Stomach (tissue), 9 donors: ENCODE measurements around the gene DPH7. TPM values are rescaled to one million over a fixed set of nuclear protein-coding genes. Genes with fewer than 3 reads are reported as not detected.

Experiments
- DNase-seq, 2 donors: peaks; one replicate each; pipeline versions ENCODE4 v3.0.0 to v3.0.0-alpha.2; 2013 to 2019
- H3K27ac ChIP-seq, 5 donors: fragments of 200-600 bp in 4 of 5; sonication (generic) in 4 of 5; one replicate each; pipeline ENCODE4 v1.5.1; 2013 to 2019; ENCODE audit warnings: mild to moderate bottlenecking in 1 of 5, moderate library complexity in 1 of 5
- H3K27me3 ChIP-seq, 3 donors: fragments of 200-600 bp; sonication (generic); one replicate each; pipeline ENCODE4 v1.5.1; 2017 to 2019; ENCODE audit warnings: mixed run types in 1 of 3
- H3K36me3 ChIP-seq, 4 donors: fragments of 200-600 bp; sonication (generic); 1 replicate in 3 of 4; 2 replicates in 1 of 4; pipeline ENCODE4 v1.5.1; 2016 to 2019
- H3K4me1 ChIP-seq, 4 donors: fragments of 200-600 bp; sonication (generic); one replicate each; pipeline ENCODE4 v1.5.1; 2016 to 2019
- H3K4me3 ChIP-seq, 4 donors: fragments of 200-600 bp; sonication (generic) in 3 of 4; one replicate each; pipeline ENCODE4 v1.5.1; 2016 to 2019; ENCODE audit warnings: mild to moderate bottlenecking in 1 of 4
- H3K9me3 ChIP-seq, 4 donors: fragments of 200-600 bp; sonication (generic); one replicate each; pipeline ENCODE4 v1.5.1; 2016 to 2019
- CTCF ChIP-seq, 7 experiments: fragments of 450-650 bp in 4 of 7; fragments of 200-600 bp in 3 of 7; sonication (generic) in 3 of 7; IDR thresholded peaks; one replicate each; pipeline ENCODE4 v1.5.1; 2016 to 2019; ENCODE audit warnings: antibody characterized with exemption in 7 of 7, control low read depth in 2 of 7, mild to moderate bottlenecking in 1 of 7
- EP300 ChIP-seq: sonication (generic); formaldehyde crosslinking; IDR thresholded peaks from one replicate; pipeline ENCODE4 v1.6.1; 2017; ENCODE audit warnings: antibody characterized with exemption
- POLR2A ChIP-seq, 4 donors: fragments of 450-650 bp; IDR thresholded peaks; one replicate each; pipeline ENCODE4 v1.6.1; 2016; ENCODE audit warnings: antibody characterized with exemption in 4 of 4, control low read depth in 2 of 4, mild to moderate bottlenecking in 1 of 4, moderate library complexity in 1 of 4
- POLR2AphosphoS5 ChIP-seq, 3 donors: sonication (generic); formaldehyde crosslinking; IDR thresholded peaks; one replicate each; pipeline ENCODE4 v1.6.1; 2016; ENCODE audit warnings: antibody characterized with exemption in 3 of 3
- WGBS, 5 donors: extraction: QIAGEN DNeasy Blood & Tissue Kit in 3 of 5; methylation state at CpG; one replicate each; pipeline versions ENCODE4 v1.1.5 to v1.1.7; 2013 to 2018; 5-methylcytosine and 5-hydroxymethylcytosine counted together
- intact Hi-C: fragments of 100-400 bp; cut with DNase I; formaldehyde crosslinking; loops from one replicate; pipeline ENCODE4 v1.15.1; 2023; ENCODE audit warnings: low total_unique reads
- polyA plus RNA-seq, 3 donors: library from polyadenylated mRNA; stranded (reverse); fragments of 200-250 nt; gene quantifications; one replicate each; pipeline ENCODE4 v1.2.3, GENCODE V29; 2013
- total RNA-seq, 5 donors: library from RNA; depleted of rRNA; stranded (reverse); fragments of >200 nt; gene quantifications; one replicate each; pipeline versions ENCODE4 v1.1.0 to v1.2.3, GENCODE V29; 2014 to 2016
- donor health status: healthy with polysubstance abuse.
- donor health status: Bipolar disorder and iron deficiency.
- donor health status: healthy.

The DPH7 gene
- total and polyA plus RNA-seq, 8 donors = 14.3 to 134 (median 23.8) TPM

DNA sequence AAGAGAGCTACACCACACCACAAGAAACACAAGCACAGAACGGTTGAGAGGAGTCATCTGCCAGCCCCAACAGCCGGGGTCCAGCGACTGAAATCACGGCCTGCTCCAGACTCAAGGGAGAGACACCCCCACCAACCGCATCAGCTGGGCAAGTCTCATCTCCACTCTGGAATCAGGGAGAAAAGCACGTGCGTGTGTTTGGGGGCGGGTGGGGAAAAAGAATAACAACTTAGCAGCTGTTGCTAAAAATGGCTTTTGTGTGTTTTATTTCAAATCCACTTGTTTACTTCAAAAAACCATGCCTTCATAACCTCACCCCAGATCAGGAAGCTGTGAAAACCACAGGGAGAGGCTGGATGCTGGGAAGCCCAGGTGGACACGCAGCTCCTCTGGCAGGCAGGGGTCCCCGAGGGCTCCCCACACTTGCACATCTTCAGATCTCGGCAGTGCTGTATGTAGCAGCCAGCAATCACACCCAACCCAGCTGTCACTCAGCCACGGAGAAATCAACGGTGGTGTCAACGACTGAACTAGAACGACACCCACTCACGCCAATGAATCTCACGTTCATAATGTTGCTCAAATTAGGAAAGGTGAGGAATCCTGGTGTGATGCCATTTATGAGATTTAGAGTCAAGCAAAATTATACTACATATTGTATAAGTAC, 47.5 kb downstream of the DPH7 start:
- Histone ChIP-seq H3K27ac (peak overlapping the region in 1 of 5 donors; percentile 4), H3K9me3 (no peaks in the 10 kb centered on the region), H3K27me3 (no peaks in the 10 kb centered on the region), H3K36me3 (peaks cover 0 to 1% (median 0%) of the 10 kb centered on the region in 4 donors), H3K4me1 (peaks cover 11 to 23% (median 12%) of the 10 kb centered on the region in 4 donors), H3K4me3 (no peak overlapping the region)
- no peak for TF ChIP-seq POLR2A (IDR thresholded peaks at IDR 0.05)
- TF ChIP-seq POLR2AphosphoS5 (IDR thresholded peaks at IDR 0.05) = no peak
- TF ChIP-seq CTCF (IDR thresholded peaks at IDR 0.05) = no peak
- intact Hi-C loops = no loop called here
- DNase-seq = peak in 1 of 2 donors; percentile 39
- WGBS, 5 donors = 65 to 74% (median 67%) methylated on average over 17 of the region's 17 CpGs

DNA sequence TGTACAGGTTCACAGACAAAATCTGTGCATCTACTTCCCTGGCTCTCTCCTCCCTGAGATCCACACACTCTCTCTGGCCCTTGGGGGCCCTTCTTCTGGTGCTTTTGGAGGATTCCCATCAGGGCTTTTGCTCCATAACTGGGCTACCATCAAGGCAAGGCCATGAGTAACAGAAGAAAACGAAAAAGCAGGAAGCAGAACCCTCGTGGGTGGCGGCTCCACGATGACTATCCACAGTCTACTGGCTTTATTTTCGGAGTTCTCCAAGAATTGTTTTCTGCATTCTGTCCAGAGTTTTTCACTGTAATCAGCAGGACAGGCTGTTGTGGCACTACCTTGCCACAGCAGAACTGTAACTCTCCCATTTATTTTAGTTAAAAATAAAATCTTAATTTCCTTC, 48.4 kb downstream of the DPH7 start:
- H3K4me1 ChIP-seq = peaks cover 9 to 22% (median 11%) of the 10 kb centered on the region in 4 donors
- DNase-seq = no peak
- intact Hi-C loops = no loop called here
- no peak for TF ChIP-seq POLR2A (IDR thresholded peaks at IDR 0.05)
- H3K9me3 ChIP-seq = no peaks in the 10 kb centered on the region
- H3K4me3 ChIP-seq = no peak overlapping the region
- H3K36me3 ChIP-seq = no peaks in the 10 kb centered on the region
- H3K27me3 ChIP-seq = no peaks in the 10 kb centered on the region
- H3K27ac ChIP-seq = no peak overlapping the region
- 61 to 87% (median 79%) methylated on average over 5 of the region's 5 CpGs for WGBS, 5 donors

DNA sequence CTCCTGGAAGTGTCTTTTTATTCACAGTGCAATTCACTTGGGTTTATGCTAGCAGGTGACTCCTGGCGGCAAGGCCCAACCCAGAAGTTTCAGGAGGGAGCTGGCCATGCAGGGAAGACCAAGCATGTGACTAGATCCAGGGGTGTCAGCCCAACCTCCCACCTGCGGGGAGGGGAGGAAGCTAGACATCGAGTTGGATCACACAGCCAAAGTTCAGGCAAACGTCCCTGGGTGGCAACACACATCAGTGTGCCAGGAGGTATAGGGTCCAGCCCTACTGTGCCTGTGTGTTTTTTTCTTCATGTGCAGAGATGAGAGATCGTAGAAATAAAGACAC, 53.8 kb downstream of the DPH7 start:
- no peak overlapping the region for H3K27ac ChIP-seq
- no peaks in the 10 kb centered on the region for H3K9me3 ChIP-seq
- TF ChIP-seq POLR2AphosphoS5 (IDR thresholded peaks at IDR 0.05) (no peak), EP300 (no peak), CTCF (IDR thresholded peaks at IDR 0.05) (no peak), POLR2A (IDR thresholded peaks at IDR 0.05) (no peak)
- peaks cover 0 to 30% (median 24%) of the 10 kb centered on the region in 4 donors for H3K36me3 ChIP-seq
- no peak for DNase-seq
- intact Hi-C loops = no loop called here
- no peaks in the 10 kb centered on the region for H3K27me3 ChIP-seq
- 64 to 87% (median 81%) methylated on average over 5 of the region's 5 CpGs for WGBS, 5 donors
- H3K4me1 ChIP-seq = peaks cover 0 to 5% (median 2%) of the 10 kb centered on the region in 4 donors
- no peak overlapping the region for H3K4me3 ChIP-seq

- H3K36me3 ChIP-seq = peaks cover 0 to 35% (median 26%) of the 10 kb centered on the region in 4 donors
- intact Hi-C loops = no loop called here
- no peak overlapping the region for H3K4me3 ChIP-seq
- no peaks in the 10 kb centered on the region for H3K27me3 ChIP-seq
- no peak for TF ChIP-seq EP300
- TF ChIP-seq CTCF (IDR thresholded peaks at IDR 0.05) = no peak
- no peak for DNase-seq
- no peak overlapping the region for H3K27ac ChIP-seq
- peaks cover 0 to 5% (median 2%) of the 10 kb centered on the region in 4 donors for H3K4me1 ChIP-seq
- no peaks in the 10 kb centered on the region for H3K9me3 ChIP-seq
- 95 to 97% (median 96%) methylated on average over 27 to 33 of the region's 33 CpGs for WGBS, 5 donors
These were observed 54.4 kb downstream of the DPH7 start for GRCh38 chr9:137524161-137524980.
